Transverse colon (tissue), 4 donors: ENCODE measurements around the gene EML1.

Experiments
- CTCF ChIP-seq, 5 experiments: fragments of 200-600 bp in 3 of 5; fragments of 450-650 bp in 2 of 5; sonication (generic) in 3 of 5; IDR thresholded peaks; 1 replicate in 2 of 5; 2 replicates in 3 of 5; pipeline ENCODE4 v1.5.1; 2016 to 2017; ENCODE audit warnings: antibody characterized with exemption in 5 of 5, inconsistent platforms in 3 of 5, mild to moderate bottlenecking in 2 of 5, moderate library complexity in 1 of 5
- POLR2A ChIP-seq: fragments of 450-650 bp; IDR thresholded peaks from one replicate; pipeline ENCODE4 v1.6.1; 2016; ENCODE audit warnings: antibody characterized with exemption, mild to moderate bottlenecking, moderate library complexity
- POLR2AphosphoS5 ChIP-seq, 3 donors: sonication (generic); formaldehyde crosslinking; IDR thresholded peaks; one replicate each; pipeline ENCODE4 v1.6.1; 2016; ENCODE audit warnings: antibody characterized with exemption in 3 of 3

GRCh38 chr14:99884834-99885648 lies 91.8 kb downstream of the EML1 start:
- TF ChIP-seq CTCF (IDR thresholded peaks at IDR 0.05), result peak; percentile 69 to 83 (median 71)
- TF ChIP-seq POLR2AphosphoS5 (IDR thresholded peaks at IDR 0.05), result no peak
- no peak for TF ChIP-seq POLR2A
